ENCODE results near the gene FOXP1.
A peak's percentile ranks its signal among the peaks of the same experiment; 100 is the strongest.
"Not testable (repeated sequence)": the region's sequence is repeated elsewhere in the genome, so short reads cannot be mapped to it uniquely, and the experiment has no call there.

FOXP1 gene

DNA sequence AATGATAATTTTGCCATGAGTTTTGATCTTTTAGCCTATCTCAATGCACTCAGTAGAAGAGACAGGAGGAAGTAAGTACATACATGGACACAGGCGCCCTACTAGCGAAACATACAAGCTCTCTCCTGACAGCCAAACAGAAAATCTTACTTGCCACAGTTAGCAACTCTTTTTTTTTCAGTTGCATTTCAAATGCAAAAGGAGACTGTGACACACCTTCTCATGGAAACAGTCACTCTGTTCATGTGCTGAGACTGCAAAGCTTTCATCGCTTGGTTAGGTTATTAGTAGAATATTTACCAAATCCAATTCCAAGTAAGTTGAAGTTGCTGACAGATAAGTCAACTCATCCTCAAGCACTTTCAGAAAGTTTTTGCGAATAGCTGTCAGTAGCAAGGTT lies 223.3 kb downstream of the FOXP1 start:
- DNase-seq (ENCODE audit: extremely low spot score, insufficient read length, low read depth) = no peak
- no peak for FAIRE-seq

DNA sequence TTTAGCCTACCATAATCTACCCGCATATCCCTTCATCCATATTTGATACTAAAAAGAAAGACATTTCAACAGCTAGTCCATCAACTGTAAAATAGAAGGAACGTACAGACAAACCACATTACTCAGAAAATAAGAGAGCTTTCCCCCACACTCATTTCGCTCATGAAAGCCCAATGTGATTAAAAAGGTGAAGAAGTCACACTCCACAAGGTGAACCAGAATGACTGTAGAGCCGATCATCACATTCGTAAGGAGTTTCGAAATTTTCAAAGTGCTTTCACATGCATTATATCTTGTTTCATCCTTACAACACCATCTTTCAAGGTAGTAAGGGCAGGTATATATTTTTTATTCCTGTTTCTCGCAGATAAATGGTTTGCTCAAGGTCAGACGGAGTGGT lies 225.3 kb downstream of the FOXP1 start:
- peak; percentile 58 for FAIRE-seq
- no peak for DNase-seq (ENCODE audit: extremely low spot score, insufficient read length, low read depth)

DNA sequence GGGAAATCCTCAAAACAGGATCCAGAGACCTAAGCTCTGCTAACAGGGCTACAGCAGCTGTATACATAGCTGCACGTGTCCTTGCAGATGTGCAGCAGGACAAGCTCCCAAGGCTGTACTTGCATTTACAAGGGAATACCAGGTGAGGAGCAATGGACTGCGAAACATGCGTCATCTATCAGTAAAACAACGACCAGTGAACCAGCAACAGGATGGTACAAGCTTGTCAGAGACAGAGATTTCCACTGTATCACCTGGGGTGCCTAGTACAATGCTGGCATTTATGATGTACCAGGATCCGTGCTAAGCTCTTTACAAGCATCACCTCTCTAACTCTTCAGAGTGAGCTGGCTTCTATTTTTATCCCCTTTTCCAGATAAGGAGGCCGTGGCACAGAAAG lies 227.3 kb downstream of the FOXP1 start:
- peak; percentile 48 for FAIRE-seq

DNA sequence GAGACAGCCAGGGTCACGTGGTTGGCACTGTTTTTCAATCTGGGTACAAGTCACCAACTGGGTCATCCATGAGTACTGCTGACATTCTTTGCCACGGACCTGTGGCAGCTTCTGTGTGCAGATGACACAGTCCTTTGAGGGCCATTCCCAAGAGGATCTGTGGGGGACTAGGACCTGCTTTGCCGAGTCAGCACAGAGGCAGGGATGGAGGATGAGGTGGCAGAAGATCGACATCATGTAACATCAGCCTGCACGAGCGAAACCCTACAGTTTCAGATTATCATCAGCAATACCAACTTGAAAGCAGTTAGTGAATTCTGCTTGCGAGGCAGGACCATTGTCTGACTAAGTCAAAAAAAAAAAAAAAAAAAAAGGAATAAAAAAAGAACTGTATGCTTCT lies 227.7 kb downstream of the FOXP1 start:
- no peak for FAIRE-seq

More for the DNA sequence above, 227.3 kb downstream of the FOXP1 start:
- DNase-seq (ENCODE audit: extremely low spot score, insufficient read length, low read depth) = no peak

DNA sequence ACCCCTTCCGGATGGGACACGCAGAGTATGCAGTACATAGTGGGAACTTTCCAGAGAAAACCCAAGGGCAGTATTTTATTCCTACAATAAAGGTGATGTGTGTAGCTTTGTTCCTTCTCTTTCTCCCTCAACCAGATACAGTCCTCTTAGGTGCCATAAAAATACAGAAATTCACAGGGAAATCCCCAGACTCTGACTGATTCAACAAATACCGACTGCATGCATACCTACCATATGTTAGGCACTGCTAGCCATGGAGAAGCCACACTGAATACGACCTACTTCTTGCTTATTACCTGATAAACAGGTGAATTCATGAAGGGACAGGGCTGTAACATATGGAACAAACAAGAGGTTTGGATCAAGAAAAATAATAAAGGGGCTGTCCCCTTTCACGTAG lies 228.5 kb downstream of the FOXP1 start:
- no peak for FAIRE-seq
- no peak for DNase-seq (ENCODE audit: extremely low spot score, insufficient read length, low read depth)

More for the DNA sequence above, 227.7 kb downstream of the FOXP1 start:
- no peak for DNase-seq (ENCODE audit: extremely low spot score, insufficient read length, low read depth)

DNA sequence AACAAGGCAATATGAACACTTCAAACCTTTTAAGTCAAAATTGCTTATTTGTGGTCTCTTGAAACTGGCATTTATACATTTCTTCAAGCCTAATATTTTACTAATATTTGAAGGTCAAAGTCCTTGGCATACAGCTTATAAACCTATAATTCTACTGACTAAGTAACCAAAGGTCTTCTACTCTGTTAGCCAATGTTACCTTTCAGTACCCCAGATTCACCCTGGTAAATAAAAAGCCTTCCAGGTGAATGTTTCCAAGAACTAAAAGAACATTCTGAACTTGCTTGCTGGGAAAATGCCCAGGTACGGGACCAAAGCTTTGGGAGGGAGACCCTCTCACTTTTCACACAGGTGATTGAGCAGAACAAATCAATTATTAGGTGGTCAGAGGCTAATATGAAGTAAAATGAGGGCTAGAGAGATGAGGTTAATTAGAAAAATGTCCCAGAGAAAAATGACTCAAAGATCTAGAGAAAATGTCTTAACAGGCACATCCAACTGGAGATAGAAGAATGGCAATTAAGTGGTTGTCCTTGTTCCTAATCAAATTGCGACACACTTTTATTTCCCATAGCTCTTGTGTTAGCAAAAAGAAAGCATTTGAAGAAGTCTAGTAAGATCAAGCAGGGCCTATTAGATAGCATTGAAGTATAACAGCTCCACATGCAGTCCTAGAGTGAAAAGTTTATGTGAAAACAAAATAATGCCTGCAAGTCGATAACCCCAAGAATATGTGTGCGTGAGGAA lies 232.0 kb downstream of the FOXP1 start:
- DNase-seq (ENCODE audit: extremely low spot score, insufficient read length, low read depth) = no peak
- FAIRE-seq = no peak

DNA sequence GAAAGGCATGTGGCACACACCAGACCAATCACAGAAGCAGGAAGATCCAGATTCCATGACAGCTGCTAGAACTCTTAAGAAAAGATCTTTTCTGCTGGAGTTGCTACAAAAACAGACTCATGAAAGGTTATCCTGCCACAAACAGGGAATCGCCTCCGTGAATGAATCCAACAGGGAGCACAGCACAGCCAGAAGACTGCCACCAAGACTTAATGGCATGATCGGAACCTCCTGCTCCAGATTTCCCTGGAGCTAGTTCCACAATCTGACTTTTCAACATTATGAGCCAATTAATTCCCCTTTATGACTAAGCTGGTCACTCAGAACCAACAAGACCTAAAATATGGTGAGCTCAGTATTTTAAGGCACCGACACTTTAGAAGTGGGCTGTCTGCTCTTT lies 232.5 kb downstream of the FOXP1 start:
- no peak for FAIRE-seq
- DNase-seq (ENCODE audit: extremely low spot score, insufficient read length, low read depth) = no peak

DNA sequence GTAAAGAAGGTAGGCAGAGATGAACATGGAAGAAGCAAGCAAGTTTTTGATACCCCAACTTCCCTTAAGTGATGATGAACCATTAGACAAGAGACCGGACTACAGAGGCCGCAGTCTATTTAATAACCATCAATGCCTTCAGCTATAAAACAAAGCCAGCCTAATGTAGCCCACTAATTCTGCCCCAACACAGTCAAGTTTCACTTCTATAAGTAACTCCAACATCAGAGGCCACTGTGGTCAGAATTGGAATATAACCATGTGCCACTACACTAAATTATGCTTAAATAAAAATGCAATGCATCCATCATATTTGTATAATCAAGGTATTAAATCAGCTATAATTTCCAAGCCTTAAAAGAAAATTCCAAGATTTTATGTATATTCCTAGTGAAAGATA lies 234.7 kb downstream of the FOXP1 start:
- FAIRE-seq (no peak), DNase-seq (ENCODE audit: extremely low spot score, insufficient read length, low read depth) (no peak)

DNA sequence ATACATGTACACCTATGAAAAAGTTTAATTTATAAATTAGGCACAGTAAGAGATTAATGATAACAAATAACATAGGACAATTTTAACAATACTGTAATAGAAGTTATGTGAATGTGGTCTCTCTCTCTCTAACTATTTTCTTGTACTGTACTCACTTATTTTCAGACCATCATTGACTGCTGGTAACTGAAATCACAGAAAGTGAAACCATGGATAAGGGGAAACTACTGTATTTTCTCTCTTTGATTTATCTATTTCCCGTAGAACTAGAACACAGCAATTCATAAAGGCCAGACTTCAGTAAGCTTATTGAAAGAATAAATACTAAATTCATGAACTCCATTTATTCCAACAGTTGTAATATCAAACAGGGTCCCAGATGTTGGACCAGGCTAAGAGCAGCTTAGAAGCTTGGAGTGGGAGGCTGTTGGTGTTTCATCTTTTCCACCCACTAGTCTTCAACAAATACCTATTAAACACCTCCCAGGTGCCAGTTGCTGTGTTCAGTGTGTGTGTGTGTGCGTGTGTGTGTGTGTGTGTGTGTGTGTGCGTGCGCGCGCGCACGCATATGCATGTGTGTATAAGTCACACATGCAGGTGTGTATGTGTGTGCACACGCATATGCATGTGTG lies 235.4 kb downstream of the FOXP1 start:
- DNase-seq (ENCODE audit: extremely low spot score, insufficient read length, low read depth) (no peak), FAIRE-seq (no peak)

DNA sequence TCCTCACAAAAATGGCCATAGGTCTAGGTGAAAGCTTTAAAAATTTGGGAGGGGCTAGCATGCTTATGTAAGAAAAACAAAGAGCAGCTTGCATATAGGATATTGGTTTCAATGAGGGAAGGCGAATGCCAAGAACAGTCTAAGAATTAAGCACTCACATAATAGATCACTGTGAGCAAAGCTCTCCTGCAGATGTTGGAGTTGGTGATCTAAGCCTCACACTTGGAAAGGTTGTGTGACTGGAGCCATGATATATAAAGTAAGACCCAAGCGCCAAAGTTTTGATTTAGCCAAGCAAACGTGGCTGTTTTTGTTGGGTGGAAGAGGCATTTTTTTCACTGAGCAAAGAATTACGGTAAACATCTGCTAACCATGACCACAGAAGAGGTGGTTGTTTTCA lies 237.5 kb downstream of the FOXP1 start:
- FAIRE-seq = no peak

DNA sequence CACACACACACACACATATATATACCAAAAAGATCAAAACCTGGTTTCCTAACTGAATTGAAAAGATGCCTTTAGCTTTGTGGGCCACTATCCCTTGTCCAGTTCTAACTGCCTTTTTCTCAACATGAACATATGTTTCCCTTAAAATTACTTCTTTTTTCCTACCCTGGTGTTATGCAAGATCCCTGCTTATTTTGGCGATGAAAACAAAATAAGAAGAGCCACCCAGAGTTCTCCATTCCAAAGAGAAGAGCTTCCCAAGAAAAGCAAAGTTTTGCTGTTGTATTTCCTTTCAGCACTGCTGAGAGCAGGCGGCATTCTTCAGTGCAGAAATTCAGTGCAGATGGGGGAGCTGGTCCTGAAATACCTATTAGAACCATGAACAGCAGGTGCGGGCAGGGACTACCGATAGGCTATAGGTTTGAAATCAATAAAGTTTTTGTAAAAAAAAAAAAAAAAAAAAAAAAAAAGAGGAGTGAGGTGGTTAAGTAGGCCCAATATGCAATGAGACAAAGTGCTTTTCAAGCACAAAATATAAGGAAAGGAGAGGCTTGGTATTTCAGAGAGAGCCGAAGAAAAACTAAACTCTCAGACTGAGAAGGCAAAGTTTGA lies 238.0 kb downstream of the FOXP1 start:
- FAIRE-seq = no peak

More for the DNA sequence above, 237.5 kb downstream of the FOXP1 start:
- DNase-seq (ENCODE audit: extremely low spot score, insufficient read length, low read depth) = no peak

DNA sequence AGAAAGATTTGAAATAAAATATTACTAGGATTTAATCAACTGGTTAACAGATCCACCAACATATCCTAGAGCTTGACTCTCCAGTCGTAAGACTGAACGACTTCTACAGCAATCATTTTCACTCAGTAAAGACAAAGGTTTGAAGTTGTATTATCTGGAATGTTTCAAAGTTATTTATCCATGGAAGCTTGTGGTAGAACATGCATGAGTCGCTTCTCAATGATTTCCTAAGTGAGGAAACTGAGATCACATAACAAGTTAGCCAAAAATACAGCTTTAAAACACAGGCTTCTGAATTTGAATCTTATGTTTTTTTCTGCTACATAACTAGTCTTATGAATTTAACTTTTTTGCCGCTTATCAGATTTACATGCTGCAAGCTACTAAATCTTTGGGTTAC lies 241.8 kb downstream of the FOXP1 start:
- DNase-seq (ENCODE audit: extremely low spot score, insufficient read length, low read depth) (no peak), FAIRE-seq (no peak)

More for the DNA sequence above, 238.0 kb downstream of the FOXP1 start:
- DNase-seq (ENCODE audit: extremely low spot score, insufficient read length, low read depth) = no peak

DNA sequence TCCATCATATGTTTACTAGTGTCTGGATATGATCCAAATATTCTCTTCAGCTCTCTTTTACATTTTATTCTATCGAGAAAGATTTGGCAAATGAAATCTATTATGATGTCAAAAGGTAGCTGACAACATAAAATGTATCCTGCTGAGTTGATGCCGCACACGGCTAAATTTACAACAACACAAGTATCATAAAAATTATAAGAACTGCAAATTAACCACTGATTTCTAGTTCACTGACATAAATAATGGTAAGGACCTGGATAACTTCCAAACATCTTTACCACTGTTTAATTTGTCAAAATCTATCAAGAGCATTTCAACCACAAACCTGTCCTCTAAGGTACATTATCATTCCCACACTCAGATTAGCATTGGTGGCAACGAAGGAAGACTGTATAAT lies 244.5 kb downstream of the FOXP1 start:
- FAIRE-seq = no peak
- no peak for DNase-seq (ENCODE audit: extremely low spot score, insufficient read length, low read depth)

DNA sequence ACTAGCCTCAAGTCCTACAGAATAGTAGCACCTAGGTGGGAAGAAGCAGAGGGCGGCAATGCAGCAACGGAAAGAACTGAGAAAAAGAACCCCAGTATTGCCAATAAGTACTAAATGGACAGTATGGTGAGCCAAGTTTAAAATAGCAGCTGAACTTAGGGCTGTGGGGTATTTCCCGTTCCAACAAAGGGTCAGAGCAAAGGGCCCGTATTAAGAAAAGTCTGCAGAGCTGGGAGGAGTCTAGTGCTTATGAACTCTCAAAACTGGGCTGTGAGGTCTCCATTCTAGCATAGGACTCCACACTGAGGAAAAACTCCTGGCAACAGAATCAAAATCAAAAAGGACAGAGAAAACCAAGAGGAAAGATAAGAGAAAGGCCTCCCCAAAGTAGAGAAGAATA lies 250.7 kb downstream of the FOXP1 start:
- DNase-seq (ENCODE audit: extremely low spot score, insufficient read length, low read depth) (no peak), FAIRE-seq (no peak)

DNA sequence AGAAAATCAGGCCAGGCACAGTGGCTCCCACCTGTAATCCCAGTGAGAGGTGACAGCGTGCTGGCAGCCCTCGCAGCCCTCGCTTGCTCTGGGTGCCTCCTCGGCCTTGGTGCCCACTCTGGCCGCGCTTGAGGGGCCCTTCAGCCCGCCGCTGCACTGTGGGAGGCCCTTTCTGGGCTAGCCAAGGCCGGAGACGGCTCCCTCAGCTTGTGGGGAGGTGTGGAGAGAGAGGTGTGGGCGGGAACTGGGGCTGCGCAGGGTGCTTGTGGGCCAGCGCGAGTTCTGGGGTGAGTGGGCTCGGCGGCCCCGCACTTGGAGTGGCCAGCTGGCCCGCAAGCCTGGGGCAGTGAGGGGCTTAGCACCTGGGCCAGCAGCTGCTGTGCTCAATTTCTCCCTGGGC lies 252.6 kb downstream of the FOXP1 start:
- FAIRE-seq (no peak), DNase-seq (ENCODE audit: extremely low spot score, insufficient read length, low read depth) (no peak)

DNA sequence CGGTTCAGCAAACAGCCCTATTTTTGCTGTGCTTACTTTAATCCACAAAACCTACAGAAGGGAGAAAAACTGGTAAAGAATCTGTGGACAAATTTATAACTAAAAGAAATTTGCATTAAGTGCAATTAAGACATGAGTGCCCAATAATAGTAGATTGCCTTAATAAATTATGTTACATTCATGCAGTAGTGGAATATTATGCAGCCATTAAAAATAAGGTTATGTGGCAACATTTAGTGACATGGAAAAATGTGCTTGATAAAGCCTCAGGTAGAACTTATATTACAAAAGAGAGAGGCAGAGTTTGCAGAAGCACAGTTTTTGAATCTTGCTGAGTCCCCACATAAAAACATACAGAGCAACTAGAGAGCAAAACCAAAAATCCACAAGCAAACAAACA lies 253.0 kb downstream of the FOXP1 start:
- no peak for FAIRE-seq
- DNase-seq (ENCODE audit: extremely low spot score, insufficient read length, low read depth) = no peak

DNA sequence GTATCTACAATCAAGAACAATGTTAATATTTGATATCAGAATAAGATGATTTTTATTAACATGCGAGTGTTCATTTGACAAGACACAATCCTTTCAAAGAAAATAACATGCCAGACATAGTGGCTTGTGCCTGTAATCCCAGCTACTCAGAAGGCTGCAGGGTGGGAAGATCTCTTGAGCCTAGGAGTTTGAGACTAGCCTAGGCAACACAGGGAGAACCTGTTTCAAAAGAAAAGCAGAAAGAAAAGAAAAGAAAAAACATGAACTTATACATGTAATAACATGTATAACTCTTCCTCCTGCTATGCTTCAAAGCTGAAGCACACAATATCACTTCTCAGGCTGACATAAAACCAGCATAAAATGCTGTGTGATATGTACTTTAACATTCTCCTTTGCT lies 253.7 kb downstream of the FOXP1 start:
- FAIRE-seq (no peak), DNase-seq (ENCODE audit: extremely low spot score, insufficient read length, low read depth) (no peak)

DNA sequence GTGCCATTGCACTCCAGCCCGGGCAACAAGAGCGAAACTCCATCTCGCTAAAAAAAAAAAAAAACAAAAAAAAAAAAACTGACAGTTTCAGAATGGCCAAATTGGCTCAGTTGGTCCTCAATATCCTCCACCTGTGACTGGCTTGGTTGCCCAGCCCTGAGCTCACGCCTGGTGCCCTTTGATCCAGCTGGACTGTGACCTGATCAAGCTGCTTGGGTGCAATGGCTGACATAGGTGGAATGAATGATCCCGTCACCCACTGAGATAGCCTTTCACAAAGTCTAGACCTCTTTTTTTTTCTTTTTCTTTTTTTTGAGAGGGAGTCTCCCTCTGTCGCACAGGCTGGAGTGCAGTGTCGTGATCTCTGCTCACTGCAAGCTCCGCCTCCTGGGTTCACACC lies 254.6 kb downstream of the FOXP1 start:
- DNase-seq (ENCODE audit: extremely low spot score, insufficient read length, low read depth) (no peak), FAIRE-seq (no peak)

DNA sequence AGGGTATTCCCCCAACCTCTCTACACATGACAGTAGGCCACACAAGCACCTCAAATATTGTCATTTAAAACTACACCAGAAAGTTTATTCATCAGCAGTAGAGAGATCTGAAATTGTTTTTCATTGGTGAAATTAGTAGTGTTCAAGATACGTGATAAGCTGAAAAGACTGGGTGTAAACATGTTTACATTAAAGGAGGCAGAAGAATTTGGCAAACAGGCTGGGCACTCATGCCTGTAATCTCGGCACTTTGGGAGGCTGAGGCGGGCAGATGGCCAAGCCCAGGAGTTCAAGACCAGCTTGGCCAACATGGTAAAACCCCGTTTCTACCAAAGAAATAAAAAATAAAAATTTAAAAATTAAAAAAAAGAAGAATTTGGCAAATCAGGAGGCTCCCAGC lies 255.6 kb downstream of the FOXP1 start:
- no peak for FAIRE-seq

DNA sequence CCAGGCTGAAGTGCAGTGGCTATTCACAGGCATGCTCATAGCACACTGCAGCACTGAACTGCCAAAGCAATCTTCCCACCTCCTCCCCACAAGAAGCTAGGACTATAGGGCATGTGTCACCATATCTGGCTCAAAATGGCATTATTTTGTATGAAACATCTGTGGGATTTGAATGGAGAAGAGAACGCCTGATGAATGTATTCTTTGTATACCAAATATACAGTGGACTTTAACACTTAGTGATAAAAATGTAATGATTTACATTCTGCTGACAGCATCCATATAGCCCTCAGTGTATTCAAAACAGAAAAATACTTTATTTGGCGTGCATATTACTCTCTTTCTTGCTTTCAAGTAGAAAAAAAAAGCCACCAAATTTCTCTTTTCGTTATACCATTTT lies 257.8 kb downstream of the FOXP1 start:
- no peak for FAIRE-seq
- DNase-seq (ENCODE audit: extremely low spot score, insufficient read length, low read depth) = no peak

More for the DNA sequence above, 255.6 kb downstream of the FOXP1 start:
- DNase-seq (ENCODE audit: extremely low spot score, insufficient read length, low read depth) = no peak

DNA sequence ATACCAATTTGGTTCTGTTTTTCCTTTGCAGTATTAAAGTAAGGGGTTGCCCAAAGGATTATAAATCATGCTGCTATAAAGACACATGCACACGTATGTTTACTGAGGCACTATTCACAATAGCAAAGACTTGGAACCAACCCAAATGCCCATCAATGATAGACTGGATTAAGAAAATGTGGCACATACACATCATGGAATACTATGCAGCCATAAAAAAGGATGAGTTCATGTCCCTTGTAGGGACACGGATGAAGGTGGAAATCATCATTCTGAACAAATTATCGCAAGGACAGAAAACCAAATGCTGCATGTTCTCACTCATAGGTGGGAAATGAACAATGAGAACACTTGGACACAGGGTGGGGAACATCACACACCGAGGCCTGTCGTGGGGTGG lies 259.3 kb downstream of the FOXP1 start:
- not testable (repeated sequence) for FAIRE-seq; DNase-seq (ENCODE audit: extremely low spot score, insufficient read length, low read depth)

Measured in GM18507 (cell line).